IMR-90 (cell line): Measurements from ENCODE around the gene ADAMTS16. TPM values are rescaled to one million over a fixed set of nuclear protein-coding genes. Genes with fewer than 3 reads are reported as not detected.

Experiments used
- ATAC-seq: fragments of 200-7000 bp; cut with Tn5 transposase; 2 replicates; pipeline ENCODE4 v1.9.1; 2020; ENCODE audit warnings: low read depth, mild to moderate bottlenecking, moderate library complexity
- BruUV-seq: library from RNA; stranded (reverse); fragments of 400-500 nt; replicated peaks from 2 replicates; lab custom pipeline; 2021; lab: Mats Ljungman, UMichigan
- CTCF ChIA-PET: fragments of 300-600 bp; formaldehyde crosslinking; extraction: SDS; loops from one replicate; lab custom pipeline; 2021; ENCODE audit warnings: antibody characterized with exemption; lab: Yijun Ruan, JAX
- POLR2A ChIA-PET: fragments of 300-600 bp; sonication (Branson Sonifier 250); formaldehyde crosslinking; loops from one replicate; lab custom pipeline; 2022; ENCODE audit warnings: antibody characterized with exemption; ENCODE audit not compliant: unreplicated experiment; lab: Charles Lee
- DNase-seq: peaks from one replicate; pipeline ENCODE4 v3.0.0; 2013
- H2AFZ ChIP-seq: replicated peaks from 2 replicates; pipeline ENCODE3; 2013; ENCODE audit warnings: low read length, mild to moderate bottlenecking; ENCODE audit not compliant: poor library complexity
- H2AK5ac ChIP-seq: 2 replicates; pipeline ENCODE4 v1.6.1; 2013; ENCODE audit warnings: low read depth, low read length, inconsistent platforms
- H2AK9ac ChIP-seq: replicated peaks from 2 replicates; pipeline ENCODE3; 2013; ENCODE audit warnings: mild to moderate bottlenecking, low read depth, low read length, moderate library complexity; ENCODE audit not compliant: poor library complexity
- H2BK120ac ChIP-seq: 2 replicates; pipeline ENCODE4 v1.6.1; 2013; ENCODE audit warnings: low read depth, low read length, inconsistent platforms
- H2BK15ac ChIP-seq: 3 replicates; pipeline ENCODE4 v1.6.1; 2013; ENCODE audit warnings: low read depth, low read length, inconsistent platforms
- H2BK20ac ChIP-seq: 2 replicates; pipeline ENCODE4 v1.6.1; 2013; ENCODE audit warnings: low read depth, mild to moderate bottlenecking, inconsistent platforms, low read length, moderate library complexity
- H2BK5ac ChIP-seq: 2 replicates; pipeline ENCODE4 v1.6.1; 2013; ENCODE audit warnings: mild to moderate bottlenecking, low read depth, low read length, inconsistent platforms; ENCODE audit not compliant: poor library complexity, severe bottlenecking
- H3K14ac ChIP-seq: replicated peaks from 2 replicates; pipeline ENCODE4 v1.6.1; 2013; ENCODE audit warnings: low read depth, low read length, inconsistent platforms
- H3K18ac ChIP-seq: 2 replicates; pipeline ENCODE4 v1.6.1; 2013; ENCODE audit warnings: low read depth, low read length, control low read depth
- H3K23ac ChIP-seq: 2 replicates; pipeline ENCODE4 v1.6.1; 2013; ENCODE audit warnings: low read depth, low read length, inconsistent platforms
- H3K27ac ChIP-seq: 2 replicates; pipeline ENCODE4 v1.5.1; 2013; ENCODE audit warnings: mild to moderate bottlenecking, control low read depth, low read length; ENCODE audit not compliant: insufficient read depth
- H3K27me3 ChIP-seq: 2 replicates; pipeline ENCODE4 v1.6.1; 2013; ENCODE audit warnings: low read length; ENCODE audit not compliant: control insufficient read depth, insufficient read depth
- H3K36me3 ChIP-seq: 2 replicates; pipeline ENCODE4 v1.6.1; 2013; ENCODE audit warnings: low read length, mixed read lengths; ENCODE audit not compliant: control insufficient read depth, insufficient read depth
- H3K4ac ChIP-seq: 2 replicates; pipeline ENCODE4 v1.6.1; 2013; ENCODE audit warnings: low read depth, low read length, inconsistent platforms
- H3K4me1 ChIP-seq: 2 replicates; pipeline ENCODE4 v1.6.1; 2013; ENCODE audit warnings: low read length, mixed read lengths; ENCODE audit not compliant: control insufficient read depth, insufficient read depth
- H3K4me2 ChIP-seq: 2 replicates; pipeline ENCODE4 v1.6.1; 2013; ENCODE audit warnings: low read depth, mild to moderate bottlenecking, control low read depth, low read length, moderate library complexity
- H3K4me3 ChIP-seq: 2 replicates; pipeline ENCODE4 v1.5.1; 2013; ENCODE audit warnings: low read depth, mild to moderate bottlenecking, control low read depth, low read length, moderate library complexity; ENCODE audit not compliant: insufficient read depth
- H3K56ac ChIP-seq: 2 replicates; pipeline ENCODE4 v1.6.1; 2013; ENCODE audit warnings: low read length, inconsistent platforms; ENCODE audit not compliant: insufficient read depth; ENCODE audit errors: extremely low read depth
- H3K79me1 ChIP-seq, 2 experiments: 2 replicates each; pipeline ENCODE4 v1.6.1; 2013; ENCODE audit warnings: low read length in 2 of 2, inconsistent platforms in 1 of 2, low read depth in 1 of 2
- H3K9ac ChIP-seq: 2 replicates; pipeline ENCODE4 v1.6.1; 2013; ENCODE audit warnings: low read depth, low read length, control low read depth
- H3K9me1 ChIP-seq: 2 replicates; pipeline ENCODE4 v1.6.1; 2013; ENCODE audit warnings: low read length, inconsistent platforms; ENCODE audit not compliant: insufficient read depth
- H3K9me3 ChIP-seq: 2 replicates; pipeline ENCODE4 v1.6.1; 2013; ENCODE audit warnings: low read length; ENCODE audit not compliant: control insufficient read depth, insufficient read depth
- H4K20me1 ChIP-seq: 2 replicates; pipeline ENCODE4 v1.6.1; 2013; ENCODE audit warnings: low read length, inconsistent platforms; ENCODE audit not compliant: insufficient read depth
- H4K5ac ChIP-seq: 2 replicates; pipeline ENCODE4 v1.6.1; 2013; ENCODE audit warnings: mild to moderate bottlenecking, low read depth, low read length, control low read depth
- H4K8ac ChIP-seq, 2 experiments: 2 replicates each; pipeline ENCODE4 v1.6.1; 2013; ENCODE audit warnings: low read depth in 2 of 2, low read length in 2 of 2, control low read depth in 1 of 2, inconsistent platforms in 1 of 2
- H4K91ac ChIP-seq: 2 replicates; pipeline ENCODE4 v1.6.1; 2013; ENCODE audit warnings: low read depth, low read length, inconsistent platforms; ENCODE audit not compliant: insufficient read depth
- BHLHE40 ChIP-seq: fragments of 150-350 bp; IDR thresholded peaks from 2 replicates; pipeline ENCODE4 v1.6.1; 2016; ENCODE audit warnings: mild to moderate bottlenecking, low read depth, low read length
- CEBPB ChIP-seq: IDR thresholded peaks from 2 replicates; pipeline ENCODE4 v1.6.1; 2012; ENCODE audit warnings: low read depth, low read length, improper control_type of control experiment
- CHD1 ChIP-seq: IDR thresholded peaks from 2 replicates; pipeline ENCODE4 v1.6.1; 2012; ENCODE audit warnings: low read depth, low read length, improper control_type of control experiment
- CTCF ChIP-seq: conservative IDR thresholded peaks from 2 replicates; pipeline ENCODE4 v1.5.1; 2012; ENCODE audit warnings: mild to moderate bottlenecking, low read depth, low read length, improper control_type of control experiment
- MAFK ChIP-seq: IDR thresholded peaks from 2 replicates; pipeline ENCODE4 v1.6.1; 2012; ENCODE audit warnings: low read depth, low read length, improper control_type of control experiment
- MAZ ChIP-seq: IDR thresholded peaks from 2 replicates; pipeline ENCODE4 v1.6.1; 2012; ENCODE audit warnings: low read depth, mild to moderate bottlenecking, low read length, improper control_type of control experiment, moderate library complexity, borderline replicate concordance
- MXI1 ChIP-seq: IDR thresholded peaks from 2 replicates; pipeline ENCODE4 v1.6.1; 2012; ENCODE audit warnings: low read depth, mild to moderate bottlenecking, low read length, moderate library complexity, borderline replicate concordance
- NFE2L2 ChIP-seq: fragments of 150-350 bp; IDR thresholded peaks from 2 replicates; pipeline ENCODE4 v1.6.1; 2016; ENCODE audit warnings: low read depth, mild to moderate bottlenecking, low read length
- POLR2A ChIP-seq: IDR thresholded peaks from 2 replicates; pipeline ENCODE4 v1.6.1; 2012; ENCODE audit warnings: mild to moderate bottlenecking, low read depth, low read length
- RCOR1 ChIP-seq: IDR thresholded peaks from 2 replicates; pipeline ENCODE4 v1.6.1; 2012; ENCODE audit warnings: mild to moderate bottlenecking, low read length, improper control_type of control experiment; ENCODE audit not compliant: insufficient replicate concordance
- SMC3 ChIP-seq: fragments of 150-350 bp; IDR thresholded peaks from 2 replicates; pipeline ENCODE4 v1.6.1; 2016; ENCODE audit warnings: low read depth, mild to moderate bottlenecking, antibody characterized with exemption, low read length, moderate library complexity
- WGBS, 2 experiments: methylation state at CpG; one replicate each; pipeline versions ENCODE4 v1.1.5 to v1.1.7; 2013; ENCODE audit warnings: missing lambda C conversion rate in 2 of 2; ENCODE audit not compliant: insufficient read length in 1 of 2; ENCODE audit errors: extremely low coverage in 2 of 2; 5-methylcytosine and 5-hydroxymethylcytosine counted together
- dilution Hi-C: fragments of 300-500 bp; cut with HindIII; formaldehyde crosslinking; loops from one replicate; pipeline ENCODE4 v1.14.3; 2018; ENCODE audit warnings: low sequenced_read_pairs; ENCODE audit not compliant: unreplicated experiment
- in situ Hi-C: fragments of 300-500 bp; cut with MboI; formaldehyde crosslinking; loops from 3 replicates; pipeline ENCODE4 v1.14.3; 2019; ENCODE audit warnings: low sequenced_read_pairs, inconsistent platforms, mixed read lengths
- intact Hi-C: fragments of 100-400 bp; cut with micrococcal nuclease; formaldehyde crosslinking; loops from 2 replicates; pipeline ENCODE4 v1.10.0; 2022
- polyA plus RNA-seq, 3 experiments: library from polyadenylated mRNA; depleted of rRNA; stranded (reverse); fragments of >200 nt; gene quantifications; 2 replicates each; pipeline ENCODE4 v1.2.3, GENCODE V29; 2012; ENCODE audit warnings: low replicate concordance in 1 of 3
- total RNA-seq: library from RNA; depleted of rRNA; stranded (reverse); fragments of >200 nt; gene quantifications from 2 replicates; pipeline ENCODE4 v1.2.3, GENCODE V29; 2012

The ADAMTS16 gene
- total and polyA plus RNA-seq, 2 of the 4 experiments (the other 2 are of a cell fraction): 0.09 to 0.18 TPM

GRCh38 chr5:5122776-5123175, 17.4 kb upstream of the ADAMTS16 start:
- ATAC-seq: no peak
- no peak overlapping the region for H3K4me3 ChIP-seq
- no peak overlapping the region for H2AK5ac ChIP-seq
- DNase-seq: no peak
- no peaks in the 10 kb centered on the region for H3K27me3 ChIP-seq
- H3K79me1 ChIP-seq: no peaks in the 10 kb centered on the region
- H2BK20ac ChIP-seq: no peak overlapping the region
- in situ Hi-C loops: no loop called here
- ChIA-PET CTCF (no interaction called here), POLR2A (no interaction called here)
- H3K27ac ChIP-seq: no peak overlapping the region
- no peak overlapping the region for H2BK120ac ChIP-seq
- H4K8ac ChIP-seq: no peak overlapping the region
- no peak overlapping the region for H4K91ac ChIP-seq
- no CpG with 5 or more reads among the region's 3 CpGs for WGBS, 2 experiments
- H3K9ac ChIP-seq: no peak overlapping the region
- H3K4me1 ChIP-seq: no peaks in the 10 kb centered on the region
- H3K4ac ChIP-seq: no peak overlapping the region
- H2BK5ac ChIP-seq: no peak overlapping the region
- H4K5ac ChIP-seq: no peak overlapping the region
- no peak overlapping the region for H3K18ac ChIP-seq
- intact Hi-C loops: no loop called here
- no peak overlapping the region for H3K4me2 ChIP-seq
- no peak overlapping the region for H3K23ac ChIP-seq
- H2AFZ ChIP-seq: no peak overlapping the region
- BruUV-seq: no TSS peak
- TF ChIP-seq MAZ (no peak), MXI1 (no peak), CTCF (no peak), SMC3 (no peak), MAFK (no peak), CEBPB (no peak), NFE2L2 (no peak), RCOR1 (no peak), CHD1 (no peak), BHLHE40 (no peak), POLR2A (no peak)
- H3K36me3 ChIP-seq: no peaks in the 10 kb centered on the region
- H3K56ac ChIP-seq: no peak overlapping the region
- no peaks in the 10 kb centered on the region for H3K9me1 ChIP-seq
- H3K14ac ChIP-seq: no peak overlapping the region
- H4K20me1 ChIP-seq: no peaks in the 10 kb centered on the region
- H2AK9ac ChIP-seq: no peak overlapping the region
- dilution Hi-C loops: no loop called here
- peaks cover 5% of the 10 kb centered on the region for H3K9me3 ChIP-seq
- no peak overlapping the region for H2BK15ac ChIP-seq
